ENCODE results near the gene RTN4RL2.

Gene RTN4RL2

GRCh38 chr11:57463671-57464538 is 3.6 kb downstream of the RTN4RL2 start:
- no peak for TF ChIP-seq CTCF (conservative IDR thresholded peaks at IDR 0.05; ENCODE audit: low read length)
- no peak overlapping the region for H3K4me3 ChIP-seq (ENCODE audit: low read length)

GRCh38 chr11:57464539-57465181 is 4.3 kb downstream of the RTN4RL2 start:
- H3K4me3 ChIP-seq (ENCODE audit: low read length) = no peak overlapping the region
- TF ChIP-seq CTCF (conservative IDR thresholded peaks at IDR 0.05; ENCODE audit: low read length) = no peak
- DNase-seq (ENCODE audit: low read depth) = no peak

More at GRCh38 chr11:57463671-57464538, 3.6 kb downstream of the RTN4RL2 start:
- no peak for DNase-seq (ENCODE audit: low read depth)

DNA sequence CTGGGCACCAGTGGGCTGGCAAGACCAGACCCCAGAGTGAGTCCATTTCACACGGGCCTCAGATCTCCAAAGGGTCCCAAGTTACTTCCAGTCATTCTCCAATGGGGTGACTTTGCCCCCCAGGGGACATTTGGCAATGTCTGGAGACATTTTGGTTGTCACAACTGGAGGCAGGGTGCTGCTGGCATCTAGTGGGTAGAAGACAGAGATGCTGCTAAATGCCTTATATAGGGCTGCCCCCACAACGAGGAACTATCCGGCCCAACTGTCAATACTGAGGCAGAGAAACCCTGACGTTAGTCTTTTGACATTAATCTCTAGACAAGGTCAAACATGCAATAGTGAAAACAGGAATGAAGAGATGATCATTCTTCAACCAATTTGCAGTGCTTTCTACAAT is 6.4 kb downstream of the RTN4RL2 start:
- no peak overlapping the region for H3K4me3 ChIP-seq (ENCODE audit: low read length)
- TF ChIP-seq CTCF (conservative IDR thresholded peaks at IDR 0.05; ENCODE audit: low read length) = no peak
- DNase-seq (ENCODE audit: low read depth) = no peak

DNA sequence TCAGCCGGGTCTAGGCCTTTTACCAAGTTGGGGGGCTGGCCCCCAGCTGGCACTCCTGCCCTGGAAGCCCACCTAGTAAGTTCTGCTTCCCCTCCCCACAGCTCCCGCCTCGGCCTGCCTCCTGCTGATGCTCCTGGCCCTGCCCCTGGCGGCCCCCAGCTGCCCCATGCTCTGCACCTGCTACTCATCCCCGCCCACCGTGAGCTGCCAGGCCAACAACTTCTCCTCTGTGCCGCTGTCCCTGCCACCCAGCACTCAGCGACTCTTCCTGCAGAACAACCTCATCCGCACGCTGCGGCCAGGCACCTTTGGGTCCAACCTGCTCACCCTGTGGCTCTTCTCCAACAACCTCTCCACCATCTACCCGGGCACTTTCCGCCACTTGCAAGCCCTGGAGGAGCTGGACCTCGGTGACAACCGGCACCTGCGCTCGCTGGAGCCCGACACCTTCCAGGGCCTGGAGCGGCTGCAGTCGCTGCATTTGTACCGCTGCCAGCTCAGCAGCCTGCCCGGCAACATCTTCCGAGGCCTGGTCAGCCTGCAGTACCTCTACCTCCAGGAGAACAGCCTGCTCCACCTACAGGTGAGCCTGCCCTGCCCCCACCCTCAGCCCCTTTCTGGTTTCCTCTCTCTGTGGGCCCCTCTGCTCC is 7.3 kb downstream of the RTN4RL2 start:
- no peak for TF ChIP-seq CTCF (conservative IDR thresholded peaks at IDR 0.05; ENCODE audit: low read length)
- H3K4me3 ChIP-seq (ENCODE audit: low read length) = no peak overlapping the region
- no peak for DNase-seq (ENCODE audit: low read depth)

- no peak for TF ChIP-seq CTCF (conservative IDR thresholded peaks at IDR 0.05; ENCODE audit: low read length)
- DNase-seq (ENCODE audit: low read depth) = no peak
- no peak overlapping the region for H3K4me3 ChIP-seq (ENCODE audit: low read length)
Measured at GRCh38 chr11:57468276-57468675, 7.9 kb downstream of the RTN4RL2 start.

- DNase-seq (ENCODE audit: low read depth) = no peak
- TF ChIP-seq CTCF (conservative IDR thresholded peaks at IDR 0.05; ENCODE audit: low read length) = no peak
- no peak overlapping the region for H3K4me3 ChIP-seq (ENCODE audit: low read length)
Measured at GRCh38 chr11:57469268-57469667, 8.9 kb downstream of the RTN4RL2 start.
